HepG2 (cell line): ENCODE results near the gene CCDC85C. TPM values are rescaled to one million over a fixed set of nuclear protein-coding genes. Genes with fewer than 3 reads are reported as not detected.
A peak's percentile ranks its signal among the peaks of the same experiment; 100 is the strongest.

Experiments
- AGO2 ChIP-seq: fragments of 200-400 bp; formaldehyde crosslinking; optimal IDR thresholded peaks from 2 replicates; pipeline ENCODE3; 2017; ENCODE audit warnings: mild to moderate bottlenecking, low read depth, low read length, moderate library complexity
- ERF ChIP-seq: IDR thresholded peaks from 2 replicates; pipeline ENCODE4 v1.6.1; 2018; ENCODE audit warnings: missing biosample characterization, missing genetic modification reagents
- FOXK1 ChIP-seq: sonication (generic); formaldehyde crosslinking; IDR thresholded peaks from 2 replicates; pipeline ENCODE4 v1.4.0; 2020; ENCODE audit warnings: low read depth, missing genetic modification reagents, borderline replicate concordance
- GATAD1 ChIP-seq: IDR thresholded peaks from 2 replicates; pipeline ENCODE4 v1.6.1; 2016; ENCODE audit warnings: missing genetic modification reagents, missing compliant biosample characterization
- KLF13 ChIP-seq: sonication (generic); formaldehyde crosslinking; IDR thresholded peaks from 2 replicates; pipeline ENCODE4 v1.4.0; 2020; ENCODE audit warnings: mild to moderate bottlenecking, missing genetic modification reagents
- KMT2B ChIP-seq: IDR thresholded peaks from 2 replicates; pipeline ENCODE4 v1.6.1; 2016; ENCODE audit warnings: missing genetic modification reagents, missing compliant biosample characterization
- MAFF ChIP-seq: IDR thresholded peaks from 2 replicates; pipeline ENCODE4 v1.6.1; 2011; ENCODE audit warnings: low read depth, low read length, improper control_type of control experiment
- NR3C1 ChIP-seq: sonication (generic); formaldehyde crosslinking; IDR thresholded peaks from 2 replicates; pipeline ENCODE4 v1.4.0; 2020; ENCODE audit warnings: missing genetic modification reagents
- PPARG ChIP-seq: conservative IDR thresholded peaks from 2 replicates; pipeline ENCODE4 v1.6.1; 2016; ENCODE audit warnings: missing biosample characterization, missing genetic modification reagents
- RAD21 ChIP-seq: fragments of 450-650 bp; formaldehyde crosslinking; IDR thresholded peaks from 2 replicates; pipeline ENCODE4 v1.5.0; 2020; ENCODE audit warnings: mild to moderate bottlenecking
- RXRB ChIP-seq: IDR thresholded peaks from 2 replicates; pipeline ENCODE4 v1.6.1; 2016; ENCODE audit warnings: borderline replicate concordance, missing genetic modification reagents, missing compliant biosample characterization
- SMC3 ChIP-seq: IDR thresholded peaks from 2 replicates; pipeline ENCODE4 v1.6.1; 2011; ENCODE audit warnings: low read length, improper control_type of control experiment
- SNRNP70 ChIP-seq: fragments of 200-400 bp; formaldehyde crosslinking; IDR thresholded peaks from 2 replicates; pipeline ENCODE4 v1.6.1; 2017; ENCODE audit warnings: mild to moderate bottlenecking, low read depth, low read length, moderate library complexity
- TEAD3 ChIP-seq: optimal IDR thresholded peaks from 2 replicates; pipeline ENCODE3; 2016; ENCODE audit warnings: borderline replicate concordance
- ZNF225 ChIP-seq: sonication (generic); formaldehyde crosslinking; IDR thresholded peaks from 2 replicates; pipeline ENCODE4 v1.4.0; 2020; ENCODE audit warnings: mild to moderate bottlenecking, missing genetic modification reagents
- polyA plus RNA-seq, 8 experiments: library from polyadenylated mRNA; depleted of rRNA in 3 of 8; stranded (reverse) in 7 of 8; unstranded in 1 of 8; fragments of >200 nt; fragmentation: Illumina TruSeq in 4 of 8; extraction: Trizol in 4 of 8; gene quantifications; 2 replicates each; pipeline versions ENCODE4 v1.2.1 to v1.2.3, GENCODE V29; 2011 to 2016; ENCODE audit warnings: low read depth in 4 of 8, missing spikeins in 1 of 8, mixed read lengths in 1 of 8; ENCODE audit not compliant: insufficient read depth in 1 of 8
- total RNA-seq, 5 experiments: library from RNA; depleted of rRNA; stranded (reverse); fragments of >200 nt; fragmentation: Illumina TruSeq; extraction: Trizol; gene quantifications; 2 replicates each; pipeline ENCODE4 v1.2.3, GENCODE V29; 2016; ENCODE audit warnings: low read depth in 1 of 5
- TF ChIP-seq, protein P1 (sequence below), 2 experiments: sonication (generic) in 1 of 2; formaldehyde crosslinking in 1 of 2; IDR thresholded peaks; 2 replicates each; pipeline versions ENCODE4 v1.4.0 to v1.6.1; 2018 to 2020; ENCODE audit warnings: missing genetic modification reagents in 2 of 2, borderline replicate concordance in 1 of 2, low read depth in 1 of 2, mild to moderate bottlenecking in 1 of 2, missing biosample characterization in 1 of 2
- TF ChIP-seq, protein P2 (sequence below): sonication (generic); formaldehyde crosslinking; IDR thresholded peaks from 2 replicates; pipeline ENCODE4 v1.4.0; 2020; ENCODE audit warnings: low read depth, missing genetic modification reagents
- TF ChIP-seq, protein P3 (sequence below): sonication (generic); formaldehyde crosslinking; IDR thresholded peaks from 2 replicates; pipeline ENCODE4 v1.4.0; 2020; ENCODE audit warnings: missing genetic modification reagents
- TF ChIP-seq, protein P4 (sequence below): sonication (generic); formaldehyde crosslinking; IDR thresholded peaks from 2 replicates; pipeline ENCODE4 v1.5.0; 2020; ENCODE audit warnings: mild to moderate bottlenecking, missing genetic modification reagents, moderate library complexity

Gene CCDC85C
- total and polyA plus RNA-seq, 2 of the 13 experiments (the other 11 are each of a cell fraction or from before 2014, with no cell fraction given): 18.8 to 43.8 TPM

DNA sequence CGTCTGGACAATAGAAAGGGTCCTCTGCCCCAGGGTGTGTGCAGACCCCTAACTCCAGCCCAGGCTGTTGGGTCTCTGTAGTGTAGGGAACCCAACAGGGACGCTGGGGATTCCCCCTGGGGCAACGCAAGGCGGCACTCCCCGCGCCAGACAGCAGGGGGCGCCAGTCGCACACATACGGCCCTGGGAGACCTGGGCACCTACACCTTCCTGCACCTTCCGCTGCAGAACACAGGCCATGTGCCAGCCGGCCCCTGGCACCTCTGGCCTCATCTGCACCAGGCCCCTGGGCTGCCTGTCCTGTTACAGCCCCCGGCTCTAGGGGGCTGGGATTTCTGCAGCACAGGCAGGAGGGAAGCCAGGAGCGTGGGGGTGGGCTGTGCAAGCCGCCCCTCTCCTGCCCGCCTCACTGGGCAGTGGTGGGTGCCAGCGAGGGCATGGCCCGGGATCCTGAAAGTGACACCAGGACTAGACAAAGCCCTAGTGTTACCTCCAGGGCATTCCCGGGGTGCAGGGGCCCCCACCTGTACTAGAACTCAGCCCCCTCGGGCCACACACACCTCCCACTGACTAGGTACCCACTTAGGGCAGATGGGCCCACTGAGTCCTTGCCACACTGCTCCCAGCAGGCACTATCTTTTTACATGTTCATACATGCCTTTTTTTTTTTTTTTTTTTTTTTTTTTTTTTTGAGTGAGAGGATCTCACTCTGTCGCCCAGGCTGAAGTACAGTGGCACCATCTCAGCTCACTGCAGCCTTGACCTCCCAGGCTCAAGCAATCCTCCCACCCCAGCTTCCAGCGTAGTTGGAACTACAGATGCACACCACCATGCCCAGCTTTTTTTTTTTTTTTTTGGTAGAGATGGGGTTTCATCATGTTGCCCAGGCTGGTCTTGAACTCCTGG is 85.3 kb downstream of the CCDC85C start (continued):
- TF ChIP-seq, protein P1, sequence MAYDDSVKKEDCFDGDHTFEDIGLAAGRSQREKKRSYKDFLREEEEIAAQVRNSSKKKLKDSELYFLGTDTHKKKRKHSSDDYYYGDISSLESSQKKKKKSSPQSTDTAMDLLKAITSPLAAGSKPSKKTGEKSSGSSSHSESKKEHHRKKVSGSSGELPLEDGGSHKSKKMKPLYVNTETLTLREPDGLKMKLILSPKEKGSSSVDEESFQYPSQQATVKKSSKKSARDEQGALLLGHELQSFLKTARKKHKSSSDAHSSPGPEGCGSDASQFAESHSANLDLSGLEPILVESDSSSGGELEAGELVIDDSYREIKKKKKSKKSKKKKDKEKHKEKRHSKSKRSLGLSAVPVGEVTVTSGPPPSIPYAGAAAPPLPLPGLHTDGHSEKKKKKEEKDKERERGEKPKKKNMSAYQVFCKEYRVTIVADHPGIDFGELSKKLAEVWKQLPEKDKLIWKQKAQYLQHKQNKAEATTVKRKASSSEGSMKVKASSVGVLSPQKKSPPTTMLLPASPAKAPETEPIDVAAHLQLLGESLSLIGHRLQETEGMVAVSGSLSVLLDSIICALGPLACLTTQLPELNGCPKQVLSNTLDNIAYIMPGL (CRISPR knock-in tag; IDR thresholded peaks at IDR 0.05; ENCODE audit: borderline replicate concordance in 1 of 2, low read depth in 1 of 2): 0 out of 4 replicates have a peak, but pooled peaks of 1 of the 2 experiments have one; percentile 38
- TF ChIP-seq NR3C1 (CRISPR knock-in tag) (no peak), GATAD1 (0 out of 2 replicates have a peak, but pooled peaks have one; percentile 20), KLF13 (CRISPR knock-in tag) (0 out of 2 replicates have a peak, but pooled peaks have one; percentile 33), MAFF (no peak), SNRNP70 (no peak), RAD21 (CRISPR knock-in tag) (peak; percentile 97), ZNF225 (CRISPR knock-in tag) (peak; percentile 46; the same call in 1 of the 2 replicates), RXRB (CRISPR knock-in tag) (0 out of 2 replicates have a peak, but pooled peaks have one; percentile 32), TEAD3 (CRISPR knock-in tag) (peak; percentile 40), KMT2B (no peak), PPARG (0 out of 2 replicates have a peak, but pooled peaks have one; percentile 23), FOXK1 (CRISPR knock-in tag) (0 out of 2 replicates have a peak, but pooled peaks have one; percentile 28), AGO2 (peak; percentile 43), SMC3 (peak; percentile 55; the same call in 1 of the 2 replicates), ERF (CRISPR knock-in tag) (0 out of 2 replicates have a peak, but pooled peaks have one; percentile 39)
- TF ChIP-seq, protein P2, sequence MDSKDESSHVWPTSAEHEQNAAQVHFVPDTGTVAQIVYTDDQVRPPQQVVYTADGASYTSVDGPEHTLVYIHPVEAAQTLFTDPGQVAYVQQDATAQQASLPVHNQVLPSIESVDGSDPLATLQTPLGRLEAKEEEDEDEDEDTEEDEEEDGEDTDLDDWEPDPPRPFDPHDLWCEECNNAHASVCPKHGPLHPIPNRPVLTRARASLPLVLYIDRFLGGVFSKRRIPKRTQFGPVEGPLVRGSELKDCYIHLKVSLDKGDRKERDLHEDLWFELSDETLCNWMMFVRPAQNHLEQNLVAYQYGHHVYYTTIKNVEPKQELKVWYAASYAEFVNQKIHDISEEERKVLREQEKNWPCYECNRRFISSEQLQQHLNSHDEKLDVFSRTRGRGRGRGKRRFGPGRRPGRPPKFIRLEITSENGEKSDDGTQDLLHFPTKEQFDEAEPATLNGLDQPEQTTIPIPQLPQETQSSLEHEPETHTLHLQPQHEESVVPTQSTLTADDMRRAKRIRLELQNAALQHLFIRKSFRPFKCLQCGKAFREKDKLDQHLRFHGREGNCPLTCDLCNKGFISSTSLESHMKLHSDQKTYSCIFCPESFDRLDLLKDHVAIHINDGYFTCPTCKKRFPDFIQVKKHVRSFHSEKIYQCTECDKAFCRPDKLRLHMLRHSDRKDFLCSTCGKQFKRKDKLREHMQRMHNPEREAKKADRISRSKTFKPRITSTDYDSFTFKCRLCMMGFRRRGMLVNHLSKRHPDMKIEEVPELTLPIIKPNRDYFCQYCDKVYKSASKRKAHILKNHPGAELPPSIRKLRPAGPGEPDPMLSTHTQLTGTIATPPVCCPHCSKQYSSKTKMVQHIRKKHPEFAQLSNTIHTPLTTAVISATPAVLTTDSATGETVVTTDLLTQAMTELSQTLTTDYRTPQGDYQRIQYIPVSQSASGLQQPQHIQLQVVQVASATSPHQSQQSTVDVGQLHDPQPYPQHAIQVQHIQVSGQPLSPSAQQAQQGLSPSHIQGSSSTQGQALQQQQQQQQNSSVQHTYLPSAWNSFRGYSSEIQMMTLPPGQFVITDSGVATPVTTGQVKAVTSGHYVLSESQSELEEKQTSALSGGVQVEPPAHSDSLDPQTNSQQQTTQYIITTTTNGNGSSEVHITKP: peak; percentile 40; the same call in 1 of the 2 replicates
- TF ChIP-seq, protein P3, sequence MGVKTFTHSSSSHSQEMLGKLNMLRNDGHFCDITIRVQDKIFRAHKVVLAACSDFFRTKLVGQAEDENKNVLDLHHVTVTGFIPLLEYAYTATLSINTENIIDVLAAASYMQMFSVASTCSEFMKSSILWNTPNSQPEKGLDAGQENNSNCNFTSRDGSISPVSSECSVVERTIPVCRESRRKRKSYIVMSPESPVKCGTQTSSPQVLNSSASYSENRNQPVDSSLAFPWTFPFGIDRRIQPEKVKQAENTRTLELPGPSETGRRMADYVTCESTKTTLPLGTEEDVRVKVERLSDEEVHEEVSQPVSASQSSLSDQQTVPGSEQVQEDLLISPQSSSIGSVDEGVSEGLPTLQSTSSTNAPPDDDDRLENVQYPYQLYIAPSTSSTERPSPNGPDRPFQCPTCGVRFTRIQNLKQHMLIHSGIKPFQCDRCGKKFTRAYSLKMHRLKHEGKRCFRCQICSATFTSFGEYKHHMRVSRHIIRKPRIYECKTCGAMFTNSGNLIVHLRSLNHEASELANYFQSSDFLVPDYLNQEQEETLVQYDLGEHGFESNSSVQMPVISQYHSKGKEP (CRISPR knock-in tag): no peak
- TF ChIP-seq, protein P4, sequence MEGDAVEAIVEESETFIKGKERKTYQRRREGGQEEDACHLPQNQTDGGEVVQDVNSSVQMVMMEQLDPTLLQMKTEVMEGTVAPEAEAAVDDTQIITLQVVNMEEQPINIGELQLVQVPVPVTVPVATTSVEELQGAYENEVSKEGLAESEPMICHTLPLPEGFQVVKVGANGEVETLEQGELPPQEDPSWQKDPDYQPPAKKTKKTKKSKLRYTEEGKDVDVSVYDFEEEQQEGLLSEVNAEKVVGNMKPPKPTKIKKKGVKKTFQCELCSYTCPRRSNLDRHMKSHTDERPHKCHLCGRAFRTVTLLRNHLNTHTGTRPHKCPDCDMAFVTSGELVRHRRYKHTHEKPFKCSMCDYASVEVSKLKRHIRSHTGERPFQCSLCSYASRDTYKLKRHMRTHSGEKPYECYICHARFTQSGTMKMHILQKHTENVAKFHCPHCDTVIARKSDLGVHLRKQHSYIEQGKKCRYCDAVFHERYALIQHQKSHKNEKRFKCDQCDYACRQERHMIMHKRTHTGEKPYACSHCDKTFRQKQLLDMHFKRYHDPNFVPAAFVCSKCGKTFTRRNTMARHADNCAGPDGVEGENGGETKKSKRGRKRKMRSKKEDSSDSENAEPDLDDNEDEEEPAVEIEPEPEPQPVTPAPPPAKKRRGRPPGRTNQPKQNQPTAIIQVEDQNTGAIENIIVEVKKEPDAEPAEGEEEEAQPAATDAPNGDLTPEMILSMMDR (CRISPR knock-in tag): peak; percentile 98
